ENCODE results near the gene TOMT. TPM values are rescaled to one million over a fixed set of nuclear protein-coding genes. Genes with fewer than 3 reads are reported as not detected.

Gene TOMT
- total and polyA plus RNA-seq, 2 donors (not counting 1 experiment from before 2014, with no cell fraction given), result not detected

DNA sequence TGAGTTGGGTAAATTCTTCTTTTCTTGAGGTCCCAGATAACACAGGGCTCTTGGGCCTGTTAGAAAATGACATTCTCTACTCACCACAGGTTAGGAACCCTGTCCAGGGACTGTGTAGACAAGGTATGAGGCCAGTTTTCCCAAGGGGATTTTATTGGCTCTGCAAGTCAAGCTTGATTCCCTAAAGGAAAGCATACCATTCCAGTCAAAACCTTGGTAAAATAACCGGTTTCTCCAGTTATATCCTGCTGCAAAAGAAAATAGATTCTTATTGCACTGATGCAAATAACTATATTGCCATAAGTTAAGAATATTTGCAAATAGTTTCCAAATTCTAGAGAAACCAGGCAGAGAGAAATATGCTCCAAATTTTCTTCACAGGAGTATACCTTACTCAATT, 20.2 kb downstream of the TOMT start:
- DNase-seq, result no peak
- peaks cover 36% of the 10 kb centered on the region for H3K27me3 Mint-ChIP-seq
- TF ChIP-seq EZH2 (IDR thresholded peaks at IDR 0.05; ENCODE audit: borderline replicate concordance, insufficient read depth, low read depth, low read length, poor library complexity, severe bottlenecking), result no peak
- TF ChIP-seq, protein P1, sequence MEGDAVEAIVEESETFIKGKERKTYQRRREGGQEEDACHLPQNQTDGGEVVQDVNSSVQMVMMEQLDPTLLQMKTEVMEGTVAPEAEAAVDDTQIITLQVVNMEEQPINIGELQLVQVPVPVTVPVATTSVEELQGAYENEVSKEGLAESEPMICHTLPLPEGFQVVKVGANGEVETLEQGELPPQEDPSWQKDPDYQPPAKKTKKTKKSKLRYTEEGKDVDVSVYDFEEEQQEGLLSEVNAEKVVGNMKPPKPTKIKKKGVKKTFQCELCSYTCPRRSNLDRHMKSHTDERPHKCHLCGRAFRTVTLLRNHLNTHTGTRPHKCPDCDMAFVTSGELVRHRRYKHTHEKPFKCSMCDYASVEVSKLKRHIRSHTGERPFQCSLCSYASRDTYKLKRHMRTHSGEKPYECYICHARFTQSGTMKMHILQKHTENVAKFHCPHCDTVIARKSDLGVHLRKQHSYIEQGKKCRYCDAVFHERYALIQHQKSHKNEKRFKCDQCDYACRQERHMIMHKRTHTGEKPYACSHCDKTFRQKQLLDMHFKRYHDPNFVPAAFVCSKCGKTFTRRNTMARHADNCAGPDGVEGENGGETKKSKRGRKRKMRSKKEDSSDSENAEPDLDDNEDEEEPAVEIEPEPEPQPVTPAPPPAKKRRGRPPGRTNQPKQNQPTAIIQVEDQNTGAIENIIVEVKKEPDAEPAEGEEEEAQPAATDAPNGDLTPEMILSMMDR (IDR thresholded peaks at IDR 0.05), result no peak

DNA sequence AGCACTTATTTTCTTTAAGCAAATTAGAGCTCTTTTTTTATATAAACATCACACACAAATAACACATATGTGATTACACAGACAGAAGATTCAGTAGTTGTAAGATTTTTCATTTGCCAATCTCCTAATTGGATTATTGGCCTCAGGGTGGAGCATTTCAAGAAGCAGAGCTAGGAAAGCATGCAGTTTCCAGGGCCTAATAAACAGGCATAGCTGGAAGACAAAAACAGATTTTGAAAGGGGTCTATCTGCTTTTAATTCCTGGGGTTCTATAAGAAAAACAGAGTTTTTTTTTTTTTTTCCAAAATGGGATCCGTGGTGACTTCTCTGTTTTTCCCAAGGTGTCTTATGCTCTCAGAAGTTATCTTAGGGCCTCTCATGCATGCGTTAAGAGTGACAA, 22.2 kb downstream of the TOMT start:
- H3K9ac ChIP-seq (ENCODE audit: low read length), result no peak overlapping the region
- no peak for TF ChIP-seq EZH2 (IDR thresholded peaks at IDR 0.05; ENCODE audit: borderline replicate concordance, insufficient read depth, low read depth, low read length, poor library complexity, severe bottlenecking)
- TF ChIP-seq, protein P1 (IDR thresholded peaks at IDR 0.05), result no peak
- Mint-ChIP-seq H3K4me1 (no peaks in the 10 kb centered on the region), H3K27me3 (peaks cover 41% of the 10 kb centered on the region), H3K4me3 (no peak overlapping the region), H3K27ac (no peak overlapping the region), H3K9me3 (ENCODE audit: insufficient read depth) (peaks cover 13% of the 10 kb centered on the region)
- peaks cover 5 to 16% (median 16%) of the 10 kb centered on the region in 3 donors for H3K9me3 ChIP-seq (ENCODE audit: control extremely low read depth in 1 of 3, control insufficient read depth in 2 of 3, insufficient read depth in 1 of 3, low read length in 2 of 3)
- no peaks in the 10 kb centered on the region for H4K20me1 ChIP-seq (ENCODE audit: control insufficient read depth, insufficient read depth, low read length, poor library complexity, severe bottlenecking)
- CTCF ChIA-PET, result interaction anchor here (1.4 kb wide), 1 partner anchor 16 kb away, joined by 5 read pairs; no protein-coding TSS in a partner anchor
- ATAC-seq (ENCODE audit: low read depth) (no peak), DNase-seq (no peak)
- no peak overlapping the region for H2AFZ ChIP-seq (ENCODE audit: insufficient read depth, low read depth, low read length, poor library complexity, severe bottlenecking)
- H3K27me3 ChIP-seq (replicated peaks in 1 of 4; ENCODE audit: control extremely low read depth in 1 of 4, control insufficient read depth in 3 of 4, insufficient read depth in 4 of 4, low read length in 3 of 4), result peaks cover 0 to 11% (median 5%) of the 10 kb centered on the region in 4 experiments
- H3K36me3 ChIP-seq (replicated peaks in 1 of 2; ENCODE audit: control extremely low read depth in 1 of 2, control insufficient read depth in 1 of 2, extremely low read depth in 1 of 2, insufficient read depth in 2 of 2, low read length in 1 of 2), result no peaks in the 10 kb centered on the region
- POLR2A ChIA-PET, result no interaction called here
- no peaks in the 10 kb centered on the region for H3K4me1 ChIP-seq (ENCODE audit: control insufficient read depth in 2 of 2, insufficient read depth in 2 of 2, low read length in 2 of 2)
- intact Hi-C loops (cut with micrococcal nuclease), result no loop called here
- H3K4me2 ChIP-seq (replicated peaks; ENCODE audit: low read depth, low read length, poor library complexity, severe bottlenecking), result no peak overlapping the region
- 83% methylated on average over 2 of the region's 2 CpGs for WGBS (ENCODE audit: insufficient coverage)
- H3K27ac ChIP-seq (ENCODE audit: low read length in 2 of 2), result no peak overlapping the region
- H3K4me3 ChIP-seq (ENCODE audit: control extremely low read depth in 1 of 5, extremely low read depth in 1 of 5, insufficient read depth in 1 of 5, low read depth in 2 of 5, low read length in 4 of 5), result no peak overlapping the region
- no peaks in the 10 kb centered on the region for H3K79me2 ChIP-seq (ENCODE audit: control insufficient read depth, insufficient read depth, low read length)

More for the DNA sequence above, 20.2 kb downstream of the TOMT start:
- Histone ChIP-seq H3K36me3 (replicated peaks in 1 of 2; ENCODE audit: control extremely low read depth in 1 of 2, control insufficient read depth in 1 of 2, extremely low read depth in 1 of 2, insufficient read depth in 2 of 2, low read length in 1 of 2) (no peaks in the 10 kb centered on the region), H3K79me2 (ENCODE audit: control insufficient read depth, insufficient read depth, low read length) (no peaks in the 10 kb centered on the region), H3K9me3 (ENCODE audit: control extremely low read depth in 1 of 3, control insufficient read depth in 2 of 3, insufficient read depth in 1 of 3, low read length in 2 of 3) (peaks cover 5 to 16% (median 16%) of the 10 kb centered on the region in 3 donors), H3K4me2 (replicated peaks; ENCODE audit: low read depth, low read length, poor library complexity, severe bottlenecking) (no peak overlapping the region), H3K4me1 (ENCODE audit: control insufficient read depth in 2 of 2, insufficient read depth in 2 of 2, low read length in 2 of 2) (no peaks in the 10 kb centered on the region), H3K9ac (ENCODE audit: low read length) (no peak overlapping the region), H4K20me1 (ENCODE audit: control insufficient read depth, insufficient read depth, low read length, poor library complexity, severe bottlenecking) (no peaks in the 10 kb centered on the region), H3K4me3 (ENCODE audit: control extremely low read depth in 1 of 5, extremely low read depth in 1 of 5, insufficient read depth in 1 of 5, low read depth in 2 of 5, low read length in 4 of 5) (no peak overlapping the region), H3K27ac (ENCODE audit: low read length in 2 of 2) (no peak overlapping the region), H2AFZ (ENCODE audit: insufficient read depth, low read depth, low read length, poor library complexity, severe bottlenecking) (no peak overlapping the region), H3K27me3 (replicated peaks in 1 of 4; ENCODE audit: control extremely low read depth in 1 of 4, control insufficient read depth in 3 of 4, insufficient read depth in 4 of 4, low read length in 3 of 4) (peaks cover 0 to 11% (median 0%) of the 10 kb centered on the region in 4 experiments)
- H3K9me3 Mint-ChIP-seq (ENCODE audit: insufficient read depth), result peaks cover 13% of the 10 kb centered on the region
- no peak for ATAC-seq (ENCODE audit: low read depth)
- H3K27ac Mint-ChIP-seq, result no peak overlapping the region
- intact Hi-C loops (cut with micrococcal nuclease), result no loop called here
- H3K4me3 Mint-ChIP-seq, result no peak overlapping the region
- CTCF ChIA-PET, result interaction anchor here (1.6 to 1.9 kb wide), 3 partner anchors 18 to 101 kb away, joined by 3 to 5 read pairs (median 4); no protein-coding TSS in a partner anchor
- no peaks in the 10 kb centered on the region for H3K4me1 Mint-ChIP-seq
- POLR2A ChIA-PET, result no interaction called here
- WGBS (ENCODE audit: insufficient coverage), result no CpG with 5 or more reads among the region's 1 CpG
